Progenitor cell of endocrine pancreas (in vitro differentiated cells): Measurements from ENCODE around the gene LRRC15. TPM values are rescaled to one million over a fixed set of nuclear protein-coding genes. Genes with fewer than 3 reads are reported as not detected.

Experiments used
- DNase-seq: peaks from one replicate; pipeline ENCODE4 v3.0.0; 2021; ENCODE audit warnings: low spot score; ENCODE audit not compliant: unreplicated experiment
- H3K27ac Mint-ChIP-seq: 2 replicates; pipeline ENCODE4 v1.8.0; 2021; ENCODE audit warnings: mild to moderate bottlenecking, moderate library complexity, mixed read lengths
- H3K27me3 Mint-ChIP-seq: 2 replicates; pipeline ENCODE4 v1.8.0; 2021; ENCODE audit warnings: mixed read lengths
- H3K36me3 Mint-ChIP-seq: 2 replicates; pipeline ENCODE4 v1.8.0; 2022; ENCODE audit warnings: mixed read lengths; ENCODE audit not compliant: insufficient read depth
- H3K4me1 Mint-ChIP-seq: 2 replicates; pipeline ENCODE4 v1.8.0; 2021; ENCODE audit warnings: low read depth, mixed read lengths
- H3K4me3 Mint-ChIP-seq: 2 replicates; pipeline ENCODE4 v1.8.0; 2021; ENCODE audit warnings: low read depth, mild to moderate bottlenecking, moderate library complexity, mixed read lengths
- H3K9me3 Mint-ChIP-seq: 2 replicates; pipeline ENCODE4 v1.8.0; 2021; ENCODE audit warnings: low read depth, mixed read lengths
- CTCF ChIP-seq: fragments of 200-600 bp; sonication (generic); IDR thresholded peaks from one replicate; pipeline ENCODE4 v1.5.0; 2021; ENCODE audit warnings: antibody characterized with exemption, mild to moderate bottlenecking; ENCODE audit not compliant: unreplicated experiment
- total RNA-seq: library from RNA; stranded (reverse); gene quantifications from 2 replicates; pipeline ENCODE4 v1.2.1, GENCODE V29; 2021

The LRRC15 gene
- total RNA-seq, 1 donor from 2014 or later, result not detected

- no peak for DNase-seq
- TF ChIP-seq CTCF, result no peak
- no peak overlapping the region for H3K4me3 Mint-ChIP-seq
- H3K27me3 Mint-ChIP-seq, result no peaks in the 10 kb centered on the region
- peaks cover 6% of the 10 kb centered on the region for H3K4me1 Mint-ChIP-seq
- H3K36me3 Mint-ChIP-seq, result peaks cover 1% of the 10 kb centered on the region
- no peaks in the 10 kb centered on the region for H3K9me3 Mint-ChIP-seq
- H3K27ac Mint-ChIP-seq, result no peak overlapping the region
Measured at GRCh38 chr3:194396859-194397756, 27.6 kb upstream of the LRRC15 start.

- no peak overlapping the region for H3K27ac Mint-ChIP-seq
- peaks cover 1% of the 10 kb centered on the region for H3K36me3 Mint-ChIP-seq
- H3K4me3 Mint-ChIP-seq, result no peak overlapping the region
- H3K27me3 Mint-ChIP-seq, result no peaks in the 10 kb centered on the region
- peaks cover 6% of the 10 kb centered on the region for H3K4me1 Mint-ChIP-seq
- no peak for DNase-seq
- no peaks in the 10 kb centered on the region for H3K9me3 Mint-ChIP-seq
- no peak for TF ChIP-seq CTCF
Measured at GRCh38 chr3:194396539-194396858, 27.0 kb upstream of the LRRC15 start.

DNA sequence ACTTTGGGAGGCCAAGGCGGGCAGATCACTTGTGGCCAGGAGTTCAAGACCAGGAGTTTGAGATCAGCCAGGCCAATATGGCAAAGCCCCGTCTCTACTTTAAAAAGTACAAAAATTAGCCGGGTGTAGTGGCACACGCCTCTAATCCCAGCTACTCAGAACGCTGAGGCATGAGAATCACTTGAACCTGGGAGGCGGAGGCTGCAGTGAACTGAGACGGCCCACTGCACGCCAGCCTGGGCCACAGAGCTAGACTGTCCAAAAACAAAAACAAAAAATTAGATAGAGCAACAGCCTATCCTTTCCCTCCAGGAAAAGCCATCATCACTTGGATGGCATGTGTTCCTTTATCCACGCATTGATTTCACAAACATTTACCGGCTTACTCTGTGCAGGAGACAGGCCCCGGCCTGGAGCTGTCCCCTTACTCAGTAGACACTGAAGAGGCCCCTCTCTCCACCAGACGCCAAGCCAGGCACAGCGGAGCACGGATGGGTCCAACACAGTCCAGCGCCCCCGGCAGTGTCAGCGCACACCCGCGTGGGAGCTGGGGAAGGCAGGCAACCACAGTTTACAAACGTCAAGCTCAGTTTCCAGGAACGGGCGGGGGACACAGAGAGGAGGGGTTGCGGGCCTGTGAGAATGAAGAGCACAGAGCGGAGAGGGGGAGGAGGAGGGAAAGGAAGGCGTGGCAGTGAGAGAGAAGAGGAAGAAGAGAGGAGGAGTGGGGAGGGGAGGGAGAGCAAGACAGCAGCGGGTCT is 26.4 kb upstream of the LRRC15 start:
- H3K27ac Mint-ChIP-seq, result no peak overlapping the region
- peaks cover 5% of the 10 kb centered on the region for H3K9me3 Mint-ChIP-seq
- H3K4me1 Mint-ChIP-seq, result peaks cover 6% of the 10 kb centered on the region
- H3K4me3 Mint-ChIP-seq, result no peak overlapping the region
- TF ChIP-seq CTCF, result no peak
- peaks cover 2% of the 10 kb centered on the region for H3K36me3 Mint-ChIP-seq
- no peak for DNase-seq
- H3K27me3 Mint-ChIP-seq, result peaks cover under 1% of the 10 kb centered on the region

DNA sequence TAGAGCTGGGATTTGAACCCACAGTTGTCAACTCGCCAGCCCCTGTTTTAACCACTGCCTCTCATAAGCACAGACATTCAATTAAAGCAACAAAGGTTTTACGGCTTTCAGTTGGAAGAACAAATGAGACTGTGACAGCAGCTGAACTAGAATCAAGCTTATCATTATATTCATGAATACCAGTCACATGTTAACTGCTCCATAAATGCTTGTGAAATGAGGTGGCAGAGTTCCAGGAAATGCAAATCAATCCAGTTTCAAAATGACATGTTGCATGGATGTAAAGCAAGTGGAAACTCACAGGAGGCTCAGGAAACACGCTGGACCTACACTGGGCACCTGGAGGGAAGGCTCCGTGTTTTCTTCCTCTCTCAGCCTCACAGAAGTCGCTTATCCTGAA is 25.7 kb upstream of the LRRC15 start:
- no peak for TF ChIP-seq CTCF
- Mint-ChIP-seq H3K36me3 (peaks cover 7% of the 10 kb centered on the region), H3K27ac (peak overlapping the region; percentile 66), H3K4me3 (no peak overlapping the region), H3K9me3 (peaks cover 13% of the 10 kb centered on the region), H3K27me3 (peaks cover 7% of the 10 kb centered on the region), H3K4me1 (peaks cover 6% of the 10 kb centered on the region)
- no peak for DNase-seq

- no peak overlapping the region for H3K4me3 Mint-ChIP-seq
- TF ChIP-seq CTCF, result no peak
- peaks cover 18% of the 10 kb centered on the region for H3K9me3 Mint-ChIP-seq
- peaks cover 6% of the 10 kb centered on the region for H3K36me3 Mint-ChIP-seq
- H3K4me1 Mint-ChIP-seq, result peaks cover 6% of the 10 kb centered on the region
- DNase-seq, result no peak
- H3K27ac Mint-ChIP-seq, result no peak overlapping the region
- peaks cover 7% of the 10 kb centered on the region for H3K27me3 Mint-ChIP-seq
Measured at GRCh38 chr3:194392576-194392975, 23.0 kb upstream of the LRRC15 start.
